AG09309 (cell line): Measurements from ENCODE around the gene SIRT5.

Experiments used
- DNase-seq: peaks from one replicate; pipeline ENCODE4 v3.0.0-alpha.2; 2010; ENCODE audit warnings: low read depth
- H3K4me3 ChIP-seq: 2 replicates; pipeline ENCODE4 v1.5.1; 2011; ENCODE audit warnings: mild to moderate bottlenecking, low read depth, low read length, moderate library complexity; ENCODE audit not compliant: control insufficient read depth
- TF ChIP-seq, protein P1 (sequence below): IDR thresholded peaks from 2 replicates; pipeline ENCODE4 v1.5.1; 2011; ENCODE audit warnings: mild to moderate bottlenecking, low read depth, low read length, inconsistent platforms; ENCODE audit not compliant: insufficient read depth, control insufficient read depth; ENCODE audit errors: missing control alignments

Gene SIRT5

DNA sequence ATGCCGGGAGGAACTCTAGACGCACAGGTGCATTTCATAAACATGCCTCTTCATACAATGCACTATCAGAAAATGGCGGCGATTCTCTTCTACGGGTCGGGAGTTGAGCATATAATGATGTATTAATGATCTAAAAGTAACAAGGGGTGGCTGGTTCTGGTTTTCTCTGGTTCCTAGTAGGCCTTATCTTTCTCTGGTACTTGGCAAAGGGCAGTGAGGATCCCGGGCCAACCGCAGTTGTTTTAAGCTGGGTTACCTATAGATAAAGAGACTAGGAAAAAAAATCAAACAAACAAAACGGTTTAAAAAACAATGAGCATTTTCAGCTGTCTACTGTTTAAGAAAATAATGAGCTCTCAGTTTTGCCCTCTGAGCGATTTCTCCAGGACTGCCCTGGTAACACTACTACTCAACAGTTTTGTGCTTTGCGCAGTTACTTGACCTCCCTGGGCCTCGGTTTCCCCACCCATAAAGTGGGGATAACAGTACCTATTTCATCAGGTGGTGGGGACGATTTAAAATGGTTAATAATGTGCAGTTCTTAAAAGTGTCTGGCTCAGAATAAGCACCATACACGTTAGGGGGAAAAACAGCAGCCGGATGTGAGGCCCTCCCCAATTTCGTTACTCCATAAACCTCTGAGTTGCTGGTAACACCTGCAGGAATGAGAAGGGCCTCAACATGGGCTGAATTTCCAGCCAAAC lies 1.3 kb upstream of the SIRT5 start:
- DNase-seq: no peak
- TF ChIP-seq, protein P1, sequence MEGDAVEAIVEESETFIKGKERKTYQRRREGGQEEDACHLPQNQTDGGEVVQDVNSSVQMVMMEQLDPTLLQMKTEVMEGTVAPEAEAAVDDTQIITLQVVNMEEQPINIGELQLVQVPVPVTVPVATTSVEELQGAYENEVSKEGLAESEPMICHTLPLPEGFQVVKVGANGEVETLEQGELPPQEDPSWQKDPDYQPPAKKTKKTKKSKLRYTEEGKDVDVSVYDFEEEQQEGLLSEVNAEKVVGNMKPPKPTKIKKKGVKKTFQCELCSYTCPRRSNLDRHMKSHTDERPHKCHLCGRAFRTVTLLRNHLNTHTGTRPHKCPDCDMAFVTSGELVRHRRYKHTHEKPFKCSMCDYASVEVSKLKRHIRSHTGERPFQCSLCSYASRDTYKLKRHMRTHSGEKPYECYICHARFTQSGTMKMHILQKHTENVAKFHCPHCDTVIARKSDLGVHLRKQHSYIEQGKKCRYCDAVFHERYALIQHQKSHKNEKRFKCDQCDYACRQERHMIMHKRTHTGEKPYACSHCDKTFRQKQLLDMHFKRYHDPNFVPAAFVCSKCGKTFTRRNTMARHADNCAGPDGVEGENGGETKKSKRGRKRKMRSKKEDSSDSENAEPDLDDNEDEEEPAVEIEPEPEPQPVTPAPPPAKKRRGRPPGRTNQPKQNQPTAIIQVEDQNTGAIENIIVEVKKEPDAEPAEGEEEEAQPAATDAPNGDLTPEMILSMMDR: no peak
- peak overlapping the region; percentile 84 for H3K4me3 ChIP-seq

- no peak for DNase-seq
- peak overlapping the region; percentile 84 for H3K4me3 ChIP-seq
- TF ChIP-seq, protein P1: peak; percentile 5
Measured at GRCh38 chr6:13573669-13574110, 711 bp upstream of the SIRT5 start.

- DNase-seq: peak; percentile 41
- H3K4me3 ChIP-seq: peak overlapping the region; percentile 84
- TF ChIP-seq, protein P1: peak; percentile 47
Measured at GRCh38 chr6:13574149-13574570, 241 bp upstream of the SIRT5 start.

- peak overlapping the region; percentile 84 for H3K4me3 ChIP-seq
- TF ChIP-seq, protein P1: no peak
- no peak for DNase-seq
Measured at GRCh38 chr6:13575377-13575775, 975 bp downstream of the SIRT5 start.

GRCh38 chr6:13576017-13576416 lies 1.6 kb downstream of the SIRT5 start:
- TF ChIP-seq, protein P1: no peak
- no peak overlapping the region for H3K4me3 ChIP-seq
- DNase-seq: no peak

DNA sequence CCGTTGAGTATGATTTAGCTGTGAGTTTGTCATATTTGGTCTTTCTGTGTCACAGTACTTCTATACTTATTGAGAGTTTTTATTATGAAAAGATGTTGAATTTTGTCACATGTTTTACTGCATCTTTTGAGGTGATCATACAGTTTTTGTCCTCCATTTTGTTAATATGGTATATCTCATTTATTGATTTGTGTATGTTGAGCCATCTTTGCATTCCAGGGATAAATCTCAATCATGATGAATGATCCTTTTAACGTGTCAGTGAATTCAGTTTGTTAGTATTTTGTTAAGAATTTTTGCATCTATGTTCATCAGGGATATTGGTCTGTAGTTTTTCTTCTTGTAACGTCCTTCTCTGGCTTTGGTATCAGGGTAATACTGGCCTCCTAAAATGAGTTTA lies 3.5 kb downstream of the SIRT5 start:
- no peak for DNase-seq
- TF ChIP-seq, protein P1: no peak
- no peak overlapping the region for H3K4me3 ChIP-seq
